ENCODE results near the gene PITPNM3.

PITPNM3 gene

DNA sequence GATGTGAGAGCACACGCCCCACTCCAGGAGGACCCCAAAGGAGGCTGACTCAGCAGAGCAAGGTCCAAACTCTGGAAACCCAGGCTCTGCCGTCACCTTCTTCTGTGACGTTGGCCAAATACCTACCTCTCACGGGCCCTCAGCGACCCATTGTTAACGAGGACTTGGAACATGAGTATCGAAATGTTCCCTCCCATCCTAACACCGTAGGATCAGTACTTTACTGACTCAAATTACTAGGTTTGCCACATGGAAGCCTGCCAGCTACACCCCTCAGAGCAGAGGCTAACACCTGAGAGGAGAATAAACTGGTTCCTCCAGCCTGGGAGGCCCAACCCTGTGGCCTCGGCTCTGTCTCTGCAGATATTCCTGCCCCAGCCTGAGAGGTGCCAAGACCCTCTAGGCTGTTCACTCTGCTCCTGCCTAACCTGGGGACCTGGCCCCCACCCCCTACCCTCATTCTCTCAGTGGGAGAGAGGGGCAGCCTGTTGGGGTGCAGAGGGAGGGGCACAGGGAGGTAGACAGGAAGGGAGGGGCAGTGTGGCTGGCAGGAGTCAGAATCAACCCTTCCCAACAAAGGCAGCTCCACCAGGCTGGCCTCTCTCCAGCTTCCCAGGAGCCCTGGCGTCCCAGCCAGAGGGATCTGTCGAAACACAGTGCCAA is 4.4 kb downstream of the PITPNM3 start:
- DNase-seq (ENCODE audit: low read depth in 3 of 3), result no peak

- DNase-seq (ENCODE audit: low read depth in 3 of 3), result no peak
These were observed 5.0 kb downstream of the PITPNM3 start for GRCh38 chr17:6551356-6551755.

- no peak for DNase-seq (ENCODE audit: low read depth in 3 of 3)
These were observed 6.8 kb downstream of the PITPNM3 start for GRCh38 chr17:6549384-6550036.

DNA sequence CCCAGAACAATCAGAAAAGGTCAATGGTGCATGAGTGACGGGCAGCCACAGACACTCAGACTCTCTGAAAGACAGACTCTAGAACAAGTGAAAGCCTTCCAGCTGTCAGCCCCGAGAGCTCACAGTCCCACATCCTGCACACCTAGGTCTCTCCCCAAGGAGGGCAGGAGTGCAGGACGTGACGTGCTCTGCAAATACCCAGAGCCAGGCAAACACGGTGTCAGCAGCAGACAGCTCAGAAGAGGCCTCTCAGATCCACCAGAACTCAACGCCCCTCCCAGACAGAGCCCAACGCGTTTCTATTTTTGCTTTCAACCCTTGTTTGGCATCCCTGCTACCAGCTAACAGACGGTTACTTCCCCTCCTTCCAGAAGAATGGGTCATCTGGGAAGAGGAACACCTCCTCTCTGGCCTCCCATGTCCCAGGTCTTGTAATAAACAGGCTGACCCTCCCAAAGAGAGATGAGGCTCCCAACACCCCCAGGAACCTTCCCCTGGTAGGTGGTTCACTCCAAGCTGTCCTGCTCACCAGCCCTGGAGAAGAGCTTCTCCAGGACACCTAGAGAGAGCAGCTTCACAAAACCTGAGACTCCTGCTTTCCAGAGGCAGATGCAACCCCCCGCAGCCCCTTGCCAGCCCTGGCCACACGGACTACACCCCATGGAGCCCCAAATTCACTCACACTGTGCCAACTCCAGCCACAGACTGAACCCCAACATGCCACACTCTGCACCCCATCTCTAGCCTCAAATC is 7.6 kb downstream of the PITPNM3 start:
- peak in 1 of 3 donors; percentile 8 for DNase-seq (ENCODE audit: low read depth in 3 of 3)

DNA sequence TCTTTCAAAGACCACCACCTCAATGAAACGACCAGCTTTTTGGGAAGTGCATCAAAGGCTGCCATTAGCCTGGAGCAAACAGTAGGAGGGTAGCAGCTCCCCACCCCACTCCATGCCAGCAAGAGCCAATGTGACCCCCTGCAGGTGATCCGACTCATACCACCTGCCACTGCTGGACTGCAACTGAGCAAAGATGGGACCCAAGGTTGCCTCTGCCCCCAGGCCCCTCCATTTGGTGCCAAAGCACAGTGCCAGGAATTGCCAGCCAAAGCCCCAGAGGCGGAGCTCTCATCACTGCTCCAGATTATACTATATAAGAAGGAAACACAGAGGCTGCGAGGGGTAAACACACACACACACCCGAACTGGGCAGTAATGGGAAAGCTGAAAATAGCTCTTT is 8.3 kb downstream of the PITPNM3 start:
- no peak for DNase-seq (ENCODE audit: low read depth in 3 of 3)

DNA sequence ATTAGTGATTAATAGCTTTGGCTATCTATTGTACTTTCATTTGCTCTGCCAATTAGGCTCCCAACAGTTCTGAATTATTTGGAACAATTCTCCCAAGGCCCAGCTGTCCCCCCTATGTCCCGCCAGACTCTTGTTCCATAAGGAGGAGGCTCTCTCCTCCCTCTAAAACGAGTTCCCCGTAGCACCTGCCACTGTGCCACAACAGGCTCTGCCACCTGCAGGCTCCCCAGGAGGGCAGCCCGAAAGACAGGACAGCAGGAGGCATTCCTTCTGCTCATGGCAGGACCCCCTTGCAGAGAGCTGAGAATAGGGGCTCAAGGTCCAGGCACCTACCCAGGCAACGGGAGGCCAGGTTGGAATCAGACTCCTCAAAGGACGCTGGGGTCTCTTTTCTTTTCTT is 9.0 kb downstream of the PITPNM3 start:
- no peak for DNase-seq (ENCODE audit: low read depth in 3 of 3)

DNA sequence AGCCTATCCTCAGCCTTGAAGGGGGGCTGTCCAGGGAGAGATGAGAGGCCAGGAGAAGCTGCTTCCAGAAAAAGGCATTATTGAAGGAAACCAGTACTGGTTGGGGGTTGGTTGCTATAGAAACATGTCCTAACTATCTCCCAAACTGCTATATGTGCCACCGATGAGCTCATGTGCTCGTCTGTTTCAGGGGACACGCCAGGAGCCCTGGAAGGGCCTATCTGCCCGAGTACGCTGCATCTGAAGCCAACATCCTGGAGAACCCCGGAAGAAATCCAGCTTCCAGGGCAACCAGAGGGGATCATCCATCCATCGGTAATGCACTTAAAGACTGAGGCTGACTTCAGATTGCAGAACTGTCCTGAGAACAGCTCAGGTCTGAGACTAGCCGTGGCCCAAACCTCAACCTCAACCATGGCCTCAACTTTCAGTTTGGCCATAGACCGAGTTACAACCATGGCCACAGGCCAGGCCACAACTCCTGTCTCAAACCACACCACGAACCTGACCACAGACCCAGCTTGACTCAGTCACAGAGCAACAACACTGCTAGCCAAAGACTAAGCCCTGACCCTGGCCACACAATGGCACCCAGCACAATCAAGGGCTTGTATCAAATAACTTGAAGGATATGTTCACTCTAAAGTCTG is 10.2 kb downstream of the PITPNM3 start:
- no peak for DNase-seq (ENCODE audit: low read depth in 3 of 3)

DNA sequence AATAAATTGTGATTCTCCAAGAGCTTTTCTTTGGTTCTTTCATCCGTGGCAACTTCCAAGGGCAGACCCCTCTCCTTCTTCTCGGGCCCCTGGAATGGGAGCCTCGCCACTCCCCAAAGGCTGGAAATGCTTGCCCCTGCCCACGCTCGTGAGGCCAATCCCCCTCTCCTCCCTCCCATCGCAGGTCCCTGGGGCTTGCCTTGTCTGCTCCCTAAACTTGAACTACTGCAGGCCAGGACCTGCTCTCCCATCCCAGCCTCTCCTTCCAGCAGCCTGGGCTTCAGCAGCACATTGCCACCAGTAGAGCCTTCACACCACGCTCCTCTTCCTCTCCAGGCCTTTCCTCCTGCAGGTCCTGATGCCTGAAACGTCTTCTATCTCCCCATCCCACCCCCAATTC is 11.1 kb downstream of the PITPNM3 start:
- no peak for DNase-seq (ENCODE audit: low read depth in 3 of 3)

- DNase-seq (ENCODE audit: low read depth in 3 of 3), result no peak
These were observed 12.4 kb downstream of the PITPNM3 start for GRCh38 chr17:6544011-6544370.

GRCh38 chr17:6543079-6544010 is 13.0 kb downstream of the PITPNM3 start:
- no peak for DNase-seq (ENCODE audit: low read depth in 3 of 3)

GRCh38 chr17:6542577-6542976 is 13.8 kb downstream of the PITPNM3 start:
- no peak for DNase-seq (ENCODE audit: low read depth in 3 of 3)

DNA sequence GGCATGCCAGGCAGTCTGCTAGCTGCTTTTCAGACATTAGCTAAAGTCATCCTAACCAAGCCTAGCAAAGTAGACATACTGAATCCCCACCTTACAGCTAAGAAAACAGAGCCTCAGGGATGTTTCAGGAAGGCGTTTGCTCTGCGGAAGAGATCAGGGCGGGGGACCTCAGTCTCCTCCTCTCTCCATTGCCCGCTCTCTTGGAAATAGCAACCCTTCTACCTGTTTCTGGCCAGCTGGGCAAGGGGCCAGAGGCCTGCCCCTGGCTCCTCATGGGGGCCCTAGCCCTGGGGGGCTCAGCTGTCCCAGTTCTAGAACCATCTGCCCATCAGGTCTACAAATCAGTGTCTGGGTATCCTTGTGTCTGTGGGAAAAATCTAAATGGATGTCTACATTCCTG is 14.5 kb downstream of the PITPNM3 start:
- no peak for DNase-seq (ENCODE audit: low read depth in 3 of 3)

- no peak for DNase-seq (ENCODE audit: low read depth in 3 of 3)
These were observed 16.5 kb downstream of the PITPNM3 start for GRCh38 chr17:6539871-6540270.

- DNase-seq (ENCODE audit: low read depth in 3 of 3), result no peak
These were observed 19.7 kb downstream of the PITPNM3 start for GRCh38 chr17:6536566-6537065.

GRCh38 chr17:6536053-6536452 is 20.3 kb downstream of the PITPNM3 start:
- no peak for DNase-seq (ENCODE audit: low read depth in 3 of 3)

GRCh38 chr17:6534846-6535514 is 21.4 kb downstream of the PITPNM3 start:
- no peak for DNase-seq (ENCODE audit: low read depth in 3 of 3)

- no peak for DNase-seq (ENCODE audit: low read depth in 3 of 3)
These were observed 23.9 kb downstream of the PITPNM3 start for GRCh38 chr17:6532441-6532885.

DNA sequence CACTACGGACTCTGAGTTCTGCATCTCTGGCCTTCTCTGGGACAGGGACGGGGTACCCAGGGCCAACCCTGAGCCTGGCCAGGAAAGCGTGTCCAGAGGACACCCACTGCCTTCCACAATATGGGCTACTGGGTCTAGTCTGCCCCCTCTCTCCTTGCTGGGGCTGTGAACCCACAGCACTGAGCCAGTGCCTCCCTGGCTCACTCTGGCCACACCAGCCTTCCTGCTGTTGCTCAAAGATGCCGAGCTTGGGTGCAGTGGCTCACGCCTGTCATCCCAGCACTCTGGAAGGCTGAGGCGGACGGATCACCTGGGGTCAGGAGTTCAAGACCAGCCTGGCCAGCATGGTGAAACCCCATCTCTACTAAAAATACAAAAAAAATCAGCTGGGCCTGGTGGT is 24.8 kb downstream of the PITPNM3 start:
- no peak for DNase-seq (ENCODE audit: low read depth in 3 of 3)

DNA sequence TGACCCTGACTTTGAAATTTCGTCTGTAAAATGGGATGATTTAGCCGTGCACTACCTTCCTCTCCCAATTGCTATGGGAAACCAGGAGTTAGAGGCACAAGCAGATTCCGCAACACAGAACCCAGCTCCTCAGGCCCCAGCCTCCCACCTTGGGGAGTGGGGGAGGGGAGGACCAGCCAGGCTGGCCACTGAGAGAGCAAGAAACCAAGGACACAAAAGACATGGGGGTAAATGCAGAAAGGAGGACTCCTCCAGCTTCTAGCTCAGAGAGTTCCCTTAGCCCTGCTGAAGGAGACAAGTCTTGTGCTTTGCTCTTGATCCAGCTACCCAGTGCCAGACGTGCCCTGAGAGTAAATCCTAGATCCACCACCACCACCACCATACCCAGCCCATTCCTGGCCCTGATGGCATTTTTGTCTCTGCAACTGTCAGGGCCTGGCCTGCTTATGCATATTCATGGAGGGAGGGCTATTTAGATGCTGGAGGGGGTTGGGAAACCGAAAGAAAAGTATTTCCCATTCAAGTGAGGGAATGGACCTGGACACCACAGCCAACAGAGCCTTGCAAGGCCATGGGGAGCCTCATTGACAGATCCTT is 25.9 kb downstream of the PITPNM3 start:
- no peak for DNase-seq (ENCODE audit: low read depth in 3 of 3)

DNA sequence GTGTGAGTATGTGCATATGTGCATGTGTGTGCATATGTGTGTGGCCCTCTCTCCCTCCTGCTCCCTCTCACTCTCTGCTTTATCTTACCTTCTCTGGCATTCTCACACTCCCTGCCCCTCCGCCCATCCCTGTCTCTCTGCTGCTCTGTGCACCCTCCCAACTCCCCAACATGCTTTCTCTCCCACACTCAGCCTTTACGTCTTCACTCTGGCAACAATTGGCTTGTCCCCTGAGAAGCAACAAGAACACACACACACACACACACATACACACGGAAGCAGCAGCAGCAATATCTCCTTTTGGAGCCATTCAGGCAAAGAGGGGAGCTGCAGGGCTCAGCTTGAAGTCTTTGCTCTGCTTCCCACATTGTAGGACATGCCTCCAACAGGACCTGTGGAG is 27.8 kb downstream of the PITPNM3 start:
- no peak for DNase-seq (ENCODE audit: low read depth in 3 of 3)

Data from stimulated activated CD4-positive, alpha-beta T cell treated with anti-CD3 and anti-CD28 coated beads, TNF-alpha, amount 100 ng/mL, for 48 hours (primary cell).